H9 (cell line): ENCODE measurements around the gene TMEM222. TPM values are rescaled to one million over a fixed set of nuclear protein-coding genes. Genes with fewer than 3 reads are reported as not detected.

Experiments
- DNase-seq: peaks from one replicate; pipeline ENCODE4 v3.0.0-alpha.2; 2017
- H2AFZ ChIP-seq: one replicate; pipeline ENCODE4 v1.6.1; 2013; ENCODE audit warnings: mild to moderate bottlenecking, low read length, control low read depth, moderate library complexity
- H2AK5ac ChIP-seq: 2 replicates; pipeline ENCODE4 v1.6.1; 2013; ENCODE audit warnings: low read length, control low read depth, mixed read lengths; ENCODE audit not compliant: insufficient read length
- H2BK120ac ChIP-seq: one replicate; pipeline ENCODE4 v1.6.1; 2013; ENCODE audit warnings: low read depth, mild to moderate bottlenecking, low read length, control low read depth, inconsistent platforms; ENCODE audit not compliant: poor library complexity, severe bottlenecking
- H2BK12ac ChIP-seq: 2 replicates; pipeline ENCODE4 v1.6.1; 2013; ENCODE audit warnings: low read length, control low read depth, mixed read lengths, low read depth; ENCODE audit not compliant: insufficient read length
- H2BK15ac ChIP-seq: 2 replicates; pipeline ENCODE4 v1.6.1; 2013; ENCODE audit warnings: low read depth, low read length, control low read depth
- H2BK20ac ChIP-seq: one replicate; pipeline ENCODE4 v1.6.1; 2013; ENCODE audit warnings: low read depth, mild to moderate bottlenecking, low read length, control low read depth, inconsistent platforms; ENCODE audit not compliant: poor library complexity, severe bottlenecking
- H2BK5ac ChIP-seq: 2 replicates; pipeline ENCODE4 v1.6.1; 2013; ENCODE audit warnings: low read length, control low read depth, mixed read lengths; ENCODE audit not compliant: insufficient read length
- H3K14ac ChIP-seq: 2 replicates; pipeline ENCODE4 v1.6.1; 2013; ENCODE audit warnings: low read length, control low read depth; ENCODE audit not compliant: insufficient read depth
- H3K18ac ChIP-seq: 2 replicates; pipeline ENCODE4 v1.6.1; 2013; ENCODE audit warnings: low read depth, mild to moderate bottlenecking, mixed read lengths, low read length, control low read depth; ENCODE audit not compliant: insufficient read length
- H3K23ac ChIP-seq: 2 replicates; pipeline ENCODE4 v1.6.1; 2013; ENCODE audit warnings: low read length, control low read depth, mixed read lengths, low read depth; ENCODE audit not compliant: insufficient read length
- H3K23me2 ChIP-seq: 2 replicates; pipeline ENCODE4 v1.6.1; 2013; ENCODE audit warnings: low read depth, mild to moderate bottlenecking, mixed read lengths, low read length, control low read depth; ENCODE audit not compliant: insufficient read length, poor library complexity, severe bottlenecking
- H3K27ac ChIP-seq: 2 replicates; pipeline ENCODE4 v1.5.1; 2013; ENCODE audit warnings: low read length, control low read depth, mixed read lengths, low read depth; ENCODE audit not compliant: insufficient read length
- H3K27me3 ChIP-seq: 2 replicates; pipeline ENCODE4 v1.6.1; 2013; ENCODE audit warnings: low read length, control low read depth, inconsistent platforms; ENCODE audit not compliant: insufficient read depth
- H3K4ac ChIP-seq: 2 replicates; pipeline ENCODE4 v1.6.1; 2013; ENCODE audit warnings: low read depth, mild to moderate bottlenecking, control low read depth, inconsistent platforms, low read length, moderate library complexity
- H3K4me1 ChIP-seq: 2 replicates; pipeline ENCODE4 v1.6.1; 2013; ENCODE audit warnings: low read length, control low read depth, inconsistent platforms; ENCODE audit not compliant: insufficient read depth
- H3K4me2 ChIP-seq: 2 replicates; pipeline ENCODE4 v1.6.1; 2013; ENCODE audit warnings: low read length, control low read depth, mixed read lengths; ENCODE audit not compliant: insufficient read length, insufficient read depth
- H3K56ac ChIP-seq: 2 replicates; pipeline ENCODE4 v1.6.1; 2013; ENCODE audit warnings: low read depth, mild to moderate bottlenecking, mixed read lengths, low read length, control low read depth; ENCODE audit not compliant: insufficient read length
- H3K79me1 ChIP-seq: 2 replicates; pipeline ENCODE4 v1.6.1; 2013; ENCODE audit warnings: low read depth, mild to moderate bottlenecking, moderate library complexity, low read length, control low read depth, inconsistent platforms; ENCODE audit not compliant: insufficient read depth, poor library complexity, severe bottlenecking
- H3K79me2 ChIP-seq: 2 replicates; pipeline ENCODE4 v1.6.1; 2013; ENCODE audit warnings: low read length, control low read depth, inconsistent platforms; ENCODE audit not compliant: insufficient read depth
- H3K9ac ChIP-seq: 2 replicates; pipeline ENCODE4 v1.6.1; 2013; ENCODE audit warnings: low read length, control low read depth, mixed read lengths; ENCODE audit not compliant: insufficient read length; ENCODE audit errors: extremely low read depth
- H3K9me3 ChIP-seq: one replicate; pipeline ENCODE4 v1.6.1; 2013; ENCODE audit warnings: low read depth, low read length, inconsistent platforms; ENCODE audit not compliant: control insufficient read depth
- H3T11ph ChIP-seq: one replicate; pipeline ENCODE4 v1.6.1; 2013; ENCODE audit warnings: mild to moderate bottlenecking, low read length, control low read depth, inconsistent platforms
- H4K20me1 ChIP-seq: one replicate; pipeline ENCODE4 v1.6.1; 2013; ENCODE audit not compliant: control insufficient read depth, insufficient read length, insufficient read depth
- H4K5ac ChIP-seq: 2 replicates; pipeline ENCODE4 v1.6.1; 2013; ENCODE audit warnings: low read depth, mild to moderate bottlenecking, mixed read lengths, low read length, control low read depth; ENCODE audit not compliant: insufficient read length
- H4K8ac ChIP-seq: replicated peaks from 2 replicates; pipeline ENCODE4 v1.6.1; 2013; ENCODE audit warnings: low read length, control low read depth, mixed read lengths, low read depth; ENCODE audit not compliant: insufficient read length
- H4K91ac ChIP-seq: 2 replicates; pipeline ENCODE4 v1.6.1; 2013; ENCODE audit warnings: low read depth, mild to moderate bottlenecking, moderate library complexity, mixed read lengths, low read length, control low read depth; ENCODE audit not compliant: insufficient read length
- H3K27ac Mint-ChIP-seq, 3 experiments: 2 replicates in 2 of 3; 3 replicates in 1 of 3; pipeline ENCODE4 v1.8.0; 2020 to 2021; ENCODE audit warnings: mixed read lengths in 3 of 3, mild to moderate bottlenecking in 1 of 3, moderate library complexity in 1 of 3
- H3K27me3 Mint-ChIP-seq: 2 replicates; pipeline ENCODE4 v1.8.0; 2021; ENCODE audit warnings: low read depth, mild to moderate bottlenecking, moderate library complexity, mixed read lengths
- H3K36me3 Mint-ChIP-seq, 3 experiments: 2 replicates in 2 of 3; 3 replicates in 1 of 3; pipeline ENCODE4 v1.8.0; 2020 to 2021; ENCODE audit warnings: low read depth in 3 of 3, mixed read lengths in 3 of 3; ENCODE audit not compliant: insufficient read depth in 1 of 3
- H3K4me1 Mint-ChIP-seq, 2 experiments: 2 replicates each; pipeline ENCODE4 v1.8.0; 2020; ENCODE audit warnings: mixed read lengths in 2 of 2
- H3K4me3 Mint-ChIP-seq, 2 experiments: 2 replicates in 1 of 2; 3 replicates in 1 of 2; pipeline ENCODE4 v1.8.0; 2020 to 2021; ENCODE audit warnings: mild to moderate bottlenecking in 2 of 2, mixed read lengths in 2 of 2, moderate library complexity in 1 of 2
- H3K9me3 Mint-ChIP-seq, 2 experiments: 2 replicates in 1 of 2; 3 replicates in 1 of 2; pipeline ENCODE4 v1.8.0; 2020; ENCODE audit warnings: mild to moderate bottlenecking in 2 of 2, mixed read lengths in 2 of 2, moderate library complexity in 1 of 2
- CTCF ChIP-seq: fragments of 200-600 bp; sonication (generic); conservative IDR thresholded peaks from 3 replicates; pipeline ENCODE4 v1.8.0; 2021; ENCODE audit warnings: antibody characterized with exemption, mild to moderate bottlenecking
- WGBS: extraction: QIAGEN DNeasy Blood & Tissue Kit; methylation state at CpG from one replicate; pipeline ENCODE4 v1.1.7; 2013; ENCODE audit warnings: missing lambda C conversion rate, low lambda C conversion rate, mixed read lengths; ENCODE audit not compliant: insufficient read length; ENCODE audit errors: extremely low coverage; 5-methylcytosine and 5-hydroxymethylcytosine counted together
- total RNA-seq: library from RNA; stranded (reverse); gene quantifications from 2 replicates; pipeline ENCODE4 v1.2.1, GENCODE V29; 2021

TMEM222 gene
- total RNA-seq, 1 experiment from 2014 or later: 36.8 TPM

GRCh38 chr1:27363766-27364695 lies 42.1 kb downstream of the TMEM222 start:
- Mint-ChIP-seq H3K27ac (peak overlapping the region in 1 of 3 experiments; percentile 94; a peak in 2 of 7 replicates), H3K4me3 (peak overlapping the region in 1 of 2 experiments; percentile 50; a peak in 2 of 5 replicates)

More at GRCh38 chr1:27363766-27364695, 42.1 kb downstream of the TMEM222 start:
- Histone ChIP-seq H3K18ac (no peak overlapping the region), H3K9me3 (no peaks in the 10 kb centered on the region), H2BK12ac (no peak overlapping the region), H2BK15ac (no peak overlapping the region), H2BK120ac (no peak overlapping the region), H2BK5ac (no peak overlapping the region), H3T11ph (no peak overlapping the region), H3K4me2 (no peak overlapping the region), H3K23ac (no peak overlapping the region), H2BK20ac (no peak overlapping the region), H3K9ac (no peak overlapping the region), H4K5ac (no peak overlapping the region), H3K4me1 (peaks cover 3% of the 10 kb centered on the region; the same call in 1 of the 2 replicates), H3K4ac (no peak overlapping the region), H4K8ac (no peak overlapping the region), H3K79me1 (no peaks in the 10 kb centered on the region), H3K14ac (no peak overlapping the region), H4K20me1 (peaks cover 6% of the 10 kb centered on the region), H2AFZ (no peak overlapping the region), H3K23me2 (peaks cover 22% of the 10 kb centered on the region), H2AK5ac (no peak overlapping the region), H3K79me2 (no peaks in the 10 kb centered on the region), H3K27me3 (peaks cover 13% of the 10 kb centered on the region; the same call in 1 of the 2 replicates), H3K56ac (no peak overlapping the region), H3K27ac (no peak overlapping the region), H4K91ac (no peak overlapping the region)
- DNase-seq: no peak
- Mint-ChIP-seq H3K27me3 (peaks cover 50% of the 10 kb centered on the region), H3K36me3 (peaks cover 0 to 2% (median 1%) of the 10 kb centered on the region in 3 experiments; a peak in 3 of 7 replicates), H3K9me3 (no peaks in the 10 kb centered on the region; a peak in 1 of 5 replicates), H3K4me1 (peaks cover 23 to 39% of the 10 kb centered on the region in 2 experiments)
- TF ChIP-seq CTCF: no peak
- WGBS: no CpG with 5 or more reads among the region's 26 CpGs
